Activated B cell treated with CpG ODN at 0.5 μM for 24 hours (primary cell): Measurements from ENCODE around the gene AJAP1. TPM values are rescaled to one million over a fixed set of nuclear protein-coding genes. Genes with fewer than 3 reads are reported as not detected.

Experiments used
- ATAC-seq: fragments of 200-7000 bp; cut with Tn5 transposase; one replicate; pipeline ENCODE4 v1.10.0; 2021; ENCODE audit warnings: low read depth, mild to moderate bottlenecking, moderate library complexity
- CTCF ChIA-PET: fragments of 350-600 bp; sonication (Branson Sonifier 250); formaldehyde crosslinking; loops from one replicate; lab custom pipeline; 2021; ENCODE audit warnings: antibody characterized with exemption; lab: Charles Lee
- POLR2A ChIA-PET: fragments of 350-600 bp; sonication (Branson Sonifier 250); formaldehyde crosslinking; loops from one replicate; lab custom pipeline; 2021; ENCODE audit warnings: antibody characterized with exemption; lab: Charles Lee
- DNase-seq: peaks from one replicate; pipeline ENCODE4 v3.0.0; 2022
- H3K27ac Mint-ChIP-seq: one replicate; pipeline ENCODE4 v1.8.0; 2020; ENCODE audit warnings: mixed read lengths
- H3K27me3 Mint-ChIP-seq: one replicate; pipeline ENCODE4 v1.8.0; 2021; ENCODE audit warnings: mixed read lengths
- H3K36me3 Mint-ChIP-seq: one replicate; pipeline ENCODE4 v1.8.0; 2021; ENCODE audit warnings: low read depth, mixed read lengths
- H3K4me1 Mint-ChIP-seq: one replicate; pipeline ENCODE4 v1.8.0; 2021; ENCODE audit warnings: mixed read lengths
- H3K4me3 Mint-ChIP-seq: one replicate; pipeline ENCODE4 v1.8.0; 2020; ENCODE audit warnings: mild to moderate bottlenecking, mixed read lengths
- H3K9me3 Mint-ChIP-seq: one replicate; pipeline ENCODE4 v1.8.0; 2020; ENCODE audit warnings: mixed read lengths
- CTCF ChIP-seq: fragments of 200-600 bp; IDR thresholded peaks from one replicate; pipeline ENCODE4 v1.8.0; 2022; ENCODE audit warnings: antibody characterized with exemption, mild to moderate bottlenecking
- intact Hi-C: fragments of 100-400 bp; cut with micrococcal nuclease; formaldehyde crosslinking; loops from one replicate; pipeline ENCODE4 v1.15.1; 2024
- total RNA-seq: library from RNA; stranded (reverse); gene quantifications from 2 replicates; pipeline ENCODE4 v1.2.3, GENCODE V29; 2022

Gene AJAP1
- total RNA-seq, result not detected in 2 replicates

- Mint-ChIP-seq H3K27ac (no peak within 1 kb of the TSS), H3K27me3 (peaks cover 45% of the 10 kb centered on the region), H3K4me3 (no peak within 1 kb of the TSS), H3K9me3 (no peaks in the 10 kb centered on the region), H3K36me3 (no peaks in the 10 kb centered on the region), H3K4me1 (peaks cover 2% of the 10 kb centered on the region)
- no peak for TF ChIP-seq CTCF
- ATAC-seq (no peak), DNase-seq (no peak)
- POLR2A ChIA-PET, result no interaction called here
- CTCF ChIA-PET, result no interaction called here
- intact Hi-C loops, result no loop called here
Observed at GRCh38 chr1:4653796-4654725, at the start of gene AJAP1. Gene AJAP1, plus strand, starts transcription at chr1:4654609. Its CDS starts 817 bp downstream, at chr1:4655426.

- H3K36me3 Mint-ChIP-seq, result no peaks in the 10 kb centered on the region
- no peak overlapping the region for H3K4me3 Mint-ChIP-seq
- ChIA-PET POLR2A (no interaction called here), CTCF (no interaction called here)
- H3K9me3 Mint-ChIP-seq, result peaks cover 2% of the 10 kb centered on the region
- no peak for TF ChIP-seq CTCF
- intact Hi-C loops, result no loop called here
- no peak for DNase-seq
- H3K27ac Mint-ChIP-seq, result no peak overlapping the region
- no peak for ATAC-seq
- no peaks in the 10 kb centered on the region for H3K4me1 Mint-ChIP-seq
- H3K27me3 Mint-ChIP-seq, result peaks cover 11% of the 10 kb centered on the region
Observed at GRCh38 chr1:4605158-4605557, 49.3 kb upstream of the AJAP1 start.

- Mint-ChIP-seq H3K9me3 (peaks cover 9% of the 10 kb centered on the region), H3K27me3 (peaks cover 2% of the 10 kb centered on the region), H3K36me3 (no peaks in the 10 kb centered on the region), H3K4me3 (no peak overlapping the region), H3K4me1 (no peaks in the 10 kb centered on the region), H3K27ac (no peak overlapping the region)
- DNase-seq, result no peak
- intact Hi-C loops, result no loop called here
- no peak for TF ChIP-seq CTCF
- no peak for ATAC-seq
- ChIA-PET POLR2A (no interaction called here), CTCF (no interaction called here)
Observed at GRCh38 chr1:4611563-4612341, 42.7 kb upstream of the AJAP1 start.

GRCh38 chr1:4612991-4613390 is 41.4 kb upstream of the AJAP1 start:
- intact Hi-C loops, result no loop called here
- Mint-ChIP-seq H3K4me1 (no peaks in the 10 kb centered on the region), H3K36me3 (no peaks in the 10 kb centered on the region), H3K27me3 (no peaks in the 10 kb centered on the region), H3K4me3 (no peak overlapping the region), H3K27ac (no peak overlapping the region), H3K9me3 (peaks cover 9% of the 10 kb centered on the region)
- ChIA-PET POLR2A (no interaction called here), CTCF (no interaction called here)
- DNase-seq, result no peak
- no peak for TF ChIP-seq CTCF
- no peak for ATAC-seq
